Stimulated activated CD4-positive, alpha-beta T cell treated with anti-CD3 and anti-CD28 coated beads, Interleukin-1b, Interleukin-23, amount 100 ng/mL, for 4 hours (primary cell): Measurements from ENCODE around the gene CCDC82.

ENCODE experiments used
- DNase-seq, 2 donors: peaks; one replicate each; pipeline ENCODE4 v3.0.0-alpha.2; 2020; ENCODE audit warnings: low read depth in 2 of 2

The CCDC82 gene

GRCh38 chr11:96361778-96362177 lies 27.9 kb downstream of the CCDC82 start:
- DNase-seq: no peak

- no peak for DNase-seq
Observed at GRCh38 chr11:96358321-96358720, 31.4 kb downstream of the CCDC82 start.

- DNase-seq: no peak
Observed at GRCh38 chr11:96357794-96358193, 31.9 kb downstream of the CCDC82 start.

- DNase-seq: no peak
Observed at GRCh38 chr11:96356848-96357247, 32.9 kb downstream of the CCDC82 start.

GRCh38 chr11:96342961-96343711 lies 46.6 kb downstream of the CCDC82 start, which contains the start of gene MAML2:
Gene MAML2, minus strand, starts transcription at chr11:96343195. Its CDS starts 1,300 bp downstream, at chr11:96341895.
- DNase-seq: peak; percentile 76 to 86

GRCh38 chr11:96342014-96342960 lies 47.4 kb downstream of the CCDC82 start:
- no peak for DNase-seq

GRCh38 chr11:96341211-96342013 lies 48.3 kb downstream of the CCDC82 start:
- peak; percentile 37 to 38 for DNase-seq

GRCh38 chr11:96340555-96340885 lies 49.2 kb downstream of the CCDC82 start:
- DNase-seq: no peak

- DNase-seq: no peak
Observed at GRCh38 chr11:96339706-96340554, 49.8 kb downstream of the CCDC82 start.

- no peak for DNase-seq
Observed at GRCh38 chr11:96338910-96339705, 50.6 kb downstream of the CCDC82 start.

- no peak for DNase-seq
Observed at GRCh38 chr11:96337541-96338431, 51.9 kb downstream of the CCDC82 start.

GRCh38 chr11:96335388-96335787 lies 54.3 kb downstream of the CCDC82 start:
- DNase-seq: no peak

GRCh38 chr11:96334219-96334618 lies 55.5 kb downstream of the CCDC82 start:
- DNase-seq: no peak

GRCh38 chr11:96333191-96333719 lies 56.5 kb downstream of the CCDC82 start:
- DNase-seq: no peak

- no peak for DNase-seq
Observed at GRCh38 chr11:96332126-96332771, 57.5 kb downstream of the CCDC82 start.

GRCh38 chr11:96331699-96332116 lies 58.0 kb downstream of the CCDC82 start:
- no peak for DNase-seq

- DNase-seq: no peak
Observed at GRCh38 chr11:96330511-96330859, 59.2 kb downstream of the CCDC82 start.

- DNase-seq: no peak
Observed at GRCh38 chr11:96329855-96330510, 59.7 kb downstream of the CCDC82 start.
